HL-60 (cell line): ENCODE results near the gene POU5F1.
"Not testable (repeated sequence)": the region's sequence is repeated elsewhere in the genome, so short reads cannot be mapped to it uniquely, and the experiment has no call there.

Experiments
- DNase-seq, 2 experiments: peaks; one replicate each; pipeline ENCODE4 v3.0.0-alpha.2; 2010 to 2020; ENCODE audit warnings: low read depth in 1 of 2, low spot score in 1 of 2
- H3K27ac ChIP-seq: fragments of 250-450 bp; sonication (Bioruptor Pico); replicated peaks from 2 replicates; pipeline ENCODE4 v1.5.1; 2020; ENCODE audit warnings: mild to moderate bottlenecking, moderate library complexity
- H3K27me3 ChIP-seq: fragments of 250-450 bp; sonication (Bioruptor Pico); 2 replicates; pipeline ENCODE4 v1.5.1; 2021; ENCODE audit warnings: mild to moderate bottlenecking, moderate library complexity; ENCODE audit not compliant: insufficient read depth, poor library complexity, severe bottlenecking
- H3K4me3 ChIP-seq: replicated peaks from 2 replicates; pipeline ENCODE4 v1.5.1; 2011; ENCODE audit warnings: mild to moderate bottlenecking, control low read depth, low read length; ENCODE audit not compliant: insufficient read depth
- CTCF ChIP-seq: IDR thresholded peaks from one replicate; pipeline ENCODE4 v1.5.1; 2011; ENCODE audit warnings: low read length, control low read depth, inconsistent platforms; ENCODE audit not compliant: insufficient read depth
- GABPA ChIP-seq: IDR thresholded peaks from 2 replicates; pipeline ENCODE4 v1.6.1; 2012; ENCODE audit warnings: low read depth
- POLR2AphosphoS5 ChIP-seq: IDR thresholded peaks from 2 replicates; pipeline ENCODE4 v1.6.1; 2012; ENCODE audit warnings: low read depth
- SPI1 ChIP-seq: IDR thresholded peaks from 2 replicates; pipeline ENCODE4 v1.6.1; 2012; ENCODE audit warnings: low read depth, mild to moderate bottlenecking, borderline replicate concordance
- TF ChIP-seq, protein P1 (sequence below): IDR thresholded peaks from 2 replicates; pipeline ENCODE4 v1.6.1; 2012; ENCODE audit warnings: low read depth; ENCODE audit not compliant: insufficient replicate concordance

Gene POU5F1

GRCh38 chr6:31187780-31188194 is 17.3 kb upstream of the POU5F1 start:
- Histone ChIP-seq H3K27me3 (no peaks in the 10 kb centered on the region), H3K27ac (no peak overlapping the region), H3K4me3 (no peak overlapping the region)
- DNase-seq: no peak
- TF ChIP-seq SPI1 (no peak), POLR2AphosphoS5 (no peak), CTCF (no peak), GABPA (no peak)
- TF ChIP-seq, protein P1, sequence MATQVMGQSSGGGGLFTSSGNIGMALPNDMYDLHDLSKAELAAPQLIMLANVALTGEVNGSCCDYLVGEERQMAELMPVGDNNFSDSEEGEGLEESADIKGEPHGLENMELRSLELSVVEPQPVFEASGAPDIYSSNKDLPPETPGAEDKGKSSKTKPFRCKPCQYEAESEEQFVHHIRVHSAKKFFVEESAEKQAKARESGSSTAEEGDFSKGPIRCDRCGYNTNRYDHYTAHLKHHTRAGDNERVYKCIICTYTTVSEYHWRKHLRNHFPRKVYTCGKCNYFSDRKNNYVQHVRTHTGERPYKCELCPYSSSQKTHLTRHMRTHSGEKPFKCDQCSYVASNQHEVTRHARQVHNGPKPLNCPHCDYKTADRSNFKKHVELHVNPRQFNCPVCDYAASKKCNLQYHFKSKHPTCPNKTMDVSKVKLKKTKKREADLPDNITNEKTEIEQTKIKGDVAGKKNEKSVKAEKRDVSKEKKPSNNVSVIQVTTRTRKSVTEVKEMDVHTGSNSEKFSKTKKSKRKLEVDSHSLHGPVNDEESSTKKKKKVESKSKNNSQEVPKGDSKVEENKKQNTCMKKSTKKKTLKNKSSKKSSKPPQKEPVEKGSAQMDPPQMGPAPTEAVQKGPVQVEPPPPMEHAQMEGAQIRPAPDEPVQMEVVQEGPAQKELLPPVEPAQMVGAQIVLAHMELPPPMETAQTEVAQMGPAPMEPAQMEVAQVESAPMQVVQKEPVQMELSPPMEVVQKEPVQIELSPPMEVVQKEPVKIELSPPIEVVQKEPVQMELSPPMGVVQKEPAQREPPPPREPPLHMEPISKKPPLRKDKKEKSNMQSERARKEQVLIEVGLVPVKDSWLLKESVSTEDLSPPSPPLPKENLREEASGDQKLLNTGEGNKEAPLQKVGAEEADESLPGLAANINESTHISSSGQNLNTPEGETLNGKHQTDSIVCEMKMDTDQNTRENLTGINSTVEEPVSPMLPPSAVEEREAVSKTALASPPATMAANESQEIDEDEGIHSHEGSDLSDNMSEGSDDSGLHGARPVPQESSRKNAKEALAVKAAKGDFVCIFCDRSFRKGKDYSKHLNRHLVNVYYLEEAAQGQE: no peak

DNA sequence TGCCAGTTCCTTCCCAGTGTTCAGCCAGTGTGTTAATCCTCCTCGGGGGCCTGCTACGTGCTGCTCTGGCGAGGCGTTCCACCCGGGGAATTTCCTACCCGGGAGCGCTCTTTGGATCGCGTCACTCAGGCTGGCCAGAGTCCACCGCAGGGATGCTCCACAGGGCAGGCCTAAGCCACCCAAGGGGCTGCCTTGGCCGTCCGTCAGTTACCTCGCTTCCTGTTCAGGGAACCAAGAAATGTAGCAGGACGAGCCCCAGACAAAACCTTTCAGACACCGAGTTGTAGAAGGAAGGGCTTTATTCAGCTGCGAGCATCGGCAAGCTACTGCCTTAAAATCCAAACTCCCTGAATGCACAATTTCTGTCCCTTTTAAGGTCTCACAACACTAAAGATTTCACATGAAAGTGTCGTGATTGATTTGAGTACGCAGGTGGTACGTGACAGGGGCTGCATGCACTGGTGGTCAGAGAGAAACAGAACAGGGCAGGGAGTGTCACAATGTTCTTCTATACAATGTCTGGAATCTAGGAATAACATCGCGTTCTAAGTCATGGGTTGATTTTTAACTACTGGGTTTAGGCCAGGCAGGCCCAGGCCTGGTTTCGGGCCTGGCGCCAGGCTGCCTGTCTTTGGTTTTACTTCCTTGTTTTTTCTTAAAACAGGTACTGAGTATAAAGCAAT is 15.7 kb upstream of the POU5F1 start:
- Histone ChIP-seq H3K27ac (no peak overlapping the region), H3K27me3 (no peaks in the 10 kb centered on the region), H3K4me3 (no peak overlapping the region)
- TF ChIP-seq, protein P1: no peak
- TF ChIP-seq CTCF (no peak), POLR2AphosphoS5 (no peak), GABPA (no peak), SPI1 (no peak)
- no peak for DNase-seq

DNA sequence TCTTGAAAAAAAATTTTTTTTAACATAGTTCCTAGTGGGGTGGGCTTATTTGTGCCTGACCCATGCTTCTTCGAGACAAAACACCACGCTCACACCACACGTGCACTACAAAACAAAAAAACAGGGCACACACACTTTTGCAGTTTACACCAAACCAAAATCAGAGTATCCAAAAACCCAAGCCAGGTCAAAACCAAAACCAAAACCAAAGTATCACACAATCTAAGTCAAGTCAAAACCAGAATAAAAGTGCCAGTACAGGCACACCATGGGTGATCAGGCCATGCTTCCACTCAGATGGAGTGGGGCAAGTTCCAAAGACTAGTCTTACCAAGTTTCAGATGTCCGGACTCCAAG is 15.2 kb upstream of the POU5F1 start:
- H3K27ac ChIP-seq, H3K4me3 ChIP-seq, H3K27me3 ChIP-seq, DNase-seq: not testable (repeated sequence)

GRCh38 chr6:31183859-31184258 is 13.4 kb upstream of the POU5F1 start:
- H3K4me3 ChIP-seq, H3K27me3 ChIP-seq, DNase-seq, H3K27ac ChIP-seq: not testable (repeated sequence)

GRCh38 chr6:31183287-31183686 is 12.8 kb upstream of the POU5F1 start:
- DNase-seq, H3K4me3 ChIP-seq, H3K27me3 ChIP-seq, H3K27ac ChIP-seq: not testable (repeated sequence)
